ENCODE measurements around the gene C4B.

C4B gene

DNA sequence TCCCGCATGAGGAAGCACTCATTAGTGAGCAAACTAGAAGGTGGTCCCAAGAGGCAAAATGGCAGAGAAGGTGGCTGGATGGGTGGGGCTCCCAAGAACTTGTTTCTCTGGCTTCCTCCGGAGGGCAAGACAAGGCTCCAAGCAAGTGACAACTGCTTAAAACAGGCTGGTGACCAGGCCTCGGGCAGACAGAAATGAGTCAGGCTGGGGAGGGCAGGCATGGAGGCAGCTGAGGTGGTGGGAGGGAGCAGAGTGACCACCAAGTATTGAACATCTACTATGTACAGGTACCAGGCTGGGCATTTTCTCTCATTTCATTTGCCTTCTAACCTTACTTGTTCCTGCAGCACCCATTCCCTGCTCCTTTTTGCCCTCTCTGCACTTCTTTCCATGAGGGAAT, 61.2 kb downstream of the C4B start:
- in situ Hi-C loops (cut with HindIII; ENCODE audit: low sequenced_read_pairs), result no loop called here
- no peak overlapping the region for H3K4me3 ChIP-seq (ENCODE audit: low read depth, low read length)
- TF ChIP-seq, protein P1, sequence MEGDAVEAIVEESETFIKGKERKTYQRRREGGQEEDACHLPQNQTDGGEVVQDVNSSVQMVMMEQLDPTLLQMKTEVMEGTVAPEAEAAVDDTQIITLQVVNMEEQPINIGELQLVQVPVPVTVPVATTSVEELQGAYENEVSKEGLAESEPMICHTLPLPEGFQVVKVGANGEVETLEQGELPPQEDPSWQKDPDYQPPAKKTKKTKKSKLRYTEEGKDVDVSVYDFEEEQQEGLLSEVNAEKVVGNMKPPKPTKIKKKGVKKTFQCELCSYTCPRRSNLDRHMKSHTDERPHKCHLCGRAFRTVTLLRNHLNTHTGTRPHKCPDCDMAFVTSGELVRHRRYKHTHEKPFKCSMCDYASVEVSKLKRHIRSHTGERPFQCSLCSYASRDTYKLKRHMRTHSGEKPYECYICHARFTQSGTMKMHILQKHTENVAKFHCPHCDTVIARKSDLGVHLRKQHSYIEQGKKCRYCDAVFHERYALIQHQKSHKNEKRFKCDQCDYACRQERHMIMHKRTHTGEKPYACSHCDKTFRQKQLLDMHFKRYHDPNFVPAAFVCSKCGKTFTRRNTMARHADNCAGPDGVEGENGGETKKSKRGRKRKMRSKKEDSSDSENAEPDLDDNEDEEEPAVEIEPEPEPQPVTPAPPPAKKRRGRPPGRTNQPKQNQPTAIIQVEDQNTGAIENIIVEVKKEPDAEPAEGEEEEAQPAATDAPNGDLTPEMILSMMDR (IDR thresholded peaks at IDR 0.05; ENCODE audit: low read depth, low read length, missing control alignments), result no peak
- no peak for DNase-seq (ENCODE audit: low read depth)

DNA sequence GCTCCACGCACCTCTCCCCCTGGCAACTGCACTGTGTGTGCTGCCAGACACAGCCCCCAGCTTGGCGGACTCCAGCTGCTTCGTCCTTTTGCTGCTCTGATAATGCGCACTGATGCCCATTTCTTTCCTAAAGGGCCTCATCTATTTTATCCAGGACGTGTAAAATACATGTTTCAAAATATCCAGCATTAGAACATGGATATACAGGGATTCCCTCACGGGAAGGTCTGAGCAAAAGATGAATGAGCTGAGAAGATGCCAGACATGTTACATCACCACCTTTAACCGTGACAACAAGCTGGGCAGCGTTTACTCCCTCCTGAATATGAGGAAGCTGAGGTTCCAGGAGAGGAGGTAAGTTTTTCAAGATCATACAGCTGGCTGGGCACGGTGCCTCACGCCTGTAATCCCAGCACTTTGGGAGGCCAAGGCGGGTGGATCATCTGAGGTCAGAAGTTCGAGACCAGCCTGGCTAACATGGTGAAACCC, 61.8 kb downstream of the C4B start:
- TF ChIP-seq, protein P1 (IDR thresholded peaks at IDR 0.05; ENCODE audit: low read depth, low read length, missing control alignments), result no peak
- peak; percentile 73 for DNase-seq (ENCODE audit: low read depth)
- in situ Hi-C loops (cut with HindIII; ENCODE audit: low sequenced_read_pairs), result no loop called here
- no peak overlapping the region for H3K4me3 ChIP-seq (ENCODE audit: low read depth, low read length)

DNA sequence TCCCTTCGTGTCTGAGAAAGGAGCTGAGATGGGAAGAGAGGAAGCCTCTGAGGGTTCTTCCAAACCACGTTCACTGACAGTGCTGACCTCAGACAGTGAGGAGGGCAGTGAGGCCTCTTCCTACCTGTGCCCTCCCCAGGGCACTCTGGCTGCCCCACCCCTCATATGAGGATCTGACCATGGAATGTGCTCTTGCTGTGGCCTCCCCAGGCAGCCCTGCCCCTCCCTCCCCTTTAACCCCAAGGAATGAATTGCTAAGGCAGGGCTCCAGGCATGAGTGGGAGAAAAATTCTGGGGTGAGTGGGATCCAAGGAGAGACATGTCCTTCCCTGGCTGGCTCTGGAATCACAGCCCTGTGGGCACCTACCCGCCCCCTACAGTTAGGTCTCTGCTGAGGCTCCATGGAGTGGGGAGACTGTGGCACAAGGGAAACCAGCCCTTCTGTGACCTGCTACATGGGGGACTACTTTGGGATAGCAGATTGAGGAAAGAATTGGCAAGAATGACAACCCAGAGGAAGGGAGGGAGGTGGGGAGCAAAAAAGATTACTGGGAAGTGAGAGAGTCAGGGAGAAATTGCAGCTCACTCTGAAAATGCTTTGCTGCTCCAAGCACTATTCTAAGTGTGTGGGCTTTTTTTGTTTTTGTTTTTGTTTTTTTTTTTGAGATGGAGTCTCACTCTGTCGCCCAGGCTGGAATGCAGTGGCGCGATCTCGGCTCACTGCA, 65.1 kb downstream of the C4B start:
- in situ Hi-C loops (cut with HindIII; ENCODE audit: low sequenced_read_pairs), result no loop called here
- TF ChIP-seq, protein P1 (IDR thresholded peaks at IDR 0.05; ENCODE audit: low read depth, low read length, missing control alignments), result no peak
- no peak for DNase-seq (ENCODE audit: low read depth)
- no peak overlapping the region for H3K4me3 ChIP-seq (ENCODE audit: low read depth, low read length)

DNA sequence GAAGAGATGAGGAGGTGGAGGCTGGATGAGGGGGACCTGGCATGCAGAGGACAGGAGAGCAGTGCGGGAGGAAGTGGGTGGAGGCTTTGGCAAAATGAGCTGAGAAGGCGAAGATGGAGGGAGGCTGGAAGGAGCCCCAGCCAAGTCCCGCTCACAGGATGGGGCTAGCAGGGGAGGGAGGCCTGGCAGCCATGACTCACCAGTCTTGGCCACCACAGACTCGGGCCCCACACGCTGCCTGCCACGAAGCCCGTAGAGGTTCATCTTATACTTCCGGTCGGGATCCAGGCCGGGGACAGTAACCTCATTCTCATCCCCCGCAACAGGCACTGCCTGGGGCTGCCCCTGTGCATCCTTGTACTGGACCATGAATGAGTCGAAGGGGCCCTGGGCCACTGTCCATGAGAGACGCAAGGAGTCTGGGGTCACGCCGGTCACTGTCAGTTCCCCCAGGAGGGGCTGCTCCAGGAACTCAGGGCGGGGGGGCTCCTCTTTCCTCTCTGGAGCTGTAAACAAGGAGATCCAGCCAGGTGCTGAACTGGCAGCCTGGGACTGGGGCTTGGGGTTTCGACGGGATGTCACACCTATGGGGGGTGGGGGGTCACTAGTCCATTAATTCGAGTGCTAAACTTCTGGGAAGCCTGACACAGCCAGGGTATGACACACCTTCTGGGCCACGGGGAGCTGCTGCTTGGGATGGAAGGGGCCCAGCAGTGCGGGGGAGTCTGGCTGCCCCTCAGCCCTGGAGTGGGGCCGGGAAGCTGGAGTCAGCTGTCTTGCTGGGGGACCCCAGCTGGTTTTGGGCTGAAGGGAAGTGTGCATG, 66.8 kb downstream of the C4B start:
- no peak overlapping the region for H3K4me3 ChIP-seq (ENCODE audit: low read depth, low read length)
- TF ChIP-seq, protein P1 (IDR thresholded peaks at IDR 0.05; ENCODE audit: low read depth, low read length, missing control alignments), result no peak
- in situ Hi-C loops (cut with HindIII; ENCODE audit: low sequenced_read_pairs), result no loop called here
- peak; percentile 66 for DNase-seq (ENCODE audit: low read depth)

DNA sequence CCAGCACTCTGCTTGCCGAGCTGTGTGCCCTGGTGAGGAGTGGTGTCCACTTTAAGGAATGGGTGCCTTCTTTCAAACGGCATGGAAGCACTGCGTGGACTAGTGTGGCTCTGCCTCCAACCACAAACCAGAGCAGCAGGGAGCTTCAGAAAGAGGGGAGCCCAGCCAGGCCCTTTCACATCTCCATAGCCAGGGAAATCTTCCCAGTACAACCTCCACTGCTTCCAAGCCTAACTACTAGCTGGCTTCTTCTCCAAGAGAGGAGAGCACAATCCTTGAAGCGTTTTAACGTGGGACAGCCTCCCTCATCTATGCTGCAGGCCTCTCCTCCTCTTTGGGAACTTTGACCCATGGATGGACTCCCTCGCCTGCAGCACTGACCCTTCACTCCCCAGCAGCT, 67.9 kb downstream of the C4B start:
- no peak for DNase-seq (ENCODE audit: low read depth)
- H3K4me3 ChIP-seq (ENCODE audit: low read depth, low read length), result no peak overlapping the region
- TF ChIP-seq, protein P1 (IDR thresholded peaks at IDR 0.05; ENCODE audit: low read depth, low read length, missing control alignments), result no peak
- in situ Hi-C loops (cut with HindIII; ENCODE audit: low sequenced_read_pairs), result no loop called here

DNA sequence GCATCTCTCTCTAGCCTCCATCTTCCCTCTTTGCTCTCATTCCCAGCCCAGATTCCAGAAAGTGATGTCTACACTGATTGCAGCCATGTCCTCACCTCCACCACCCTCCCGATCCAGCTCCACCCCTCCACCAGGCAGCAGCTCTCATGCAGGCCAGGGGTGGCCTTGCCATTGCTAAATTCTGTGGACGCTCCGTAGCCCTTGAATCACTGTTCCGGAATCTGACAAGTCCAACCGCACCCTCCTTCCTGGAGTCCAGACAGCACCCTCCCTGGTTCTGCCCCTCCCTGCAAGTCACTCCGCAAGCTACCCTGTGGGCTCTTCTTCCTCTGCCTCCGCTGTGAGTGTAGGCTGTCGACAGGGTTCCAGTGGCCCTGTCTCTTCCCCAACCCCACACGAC, 68.3 kb downstream of the C4B start:
- in situ Hi-C loops (cut with HindIII; ENCODE audit: low sequenced_read_pairs), result no loop called here
- TF ChIP-seq, protein P1 (IDR thresholded peaks at IDR 0.05; ENCODE audit: low read depth, low read length, missing control alignments), result no peak
- no peak overlapping the region for H3K4me3 ChIP-seq (ENCODE audit: low read depth, low read length)
- no peak for DNase-seq (ENCODE audit: low read depth)
